GM04503 (cell line): ENCODE measurements around the gene RAB11FIP3.
A peak's percentile ranks its signal among the peaks of the same experiment; 100 is the strongest.
"Not testable (repeated sequence)": the region's sequence is repeated elsewhere in the genome, so short reads cannot be mapped to it uniquely, and the experiment has no call there.

Experiments used
- DNase-seq: peaks from one replicate; pipeline ENCODE4 v3.0.0-alpha.2; 2012; ENCODE audit warnings: low read depth

Gene RAB11FIP3

GRCh38 chr16:467249-467871 lies 41.9 kb downstream of the RAB11FIP3 start:
- DNase-seq = not testable (repeated sequence)

GRCh38 chr16:468068-468821 lies 42.8 kb downstream of the RAB11FIP3 start:
- no peak for DNase-seq

- DNase-seq = not testable (repeated sequence)
Observed at GRCh38 chr16:469459-469858, 44.0 kb downstream of the RAB11FIP3 start.

- no peak for DNase-seq
Observed at GRCh38 chr16:470418-470817, 45.0 kb downstream of the RAB11FIP3 start.

- peak; percentile 67 for DNase-seq
Observed at GRCh38 chr16:471353-472198, 46.1 kb downstream of the RAB11FIP3 start.

- DNase-seq = no peak
Observed at GRCh38 chr16:472199-472504, 46.7 kb downstream of the RAB11FIP3 start.

GRCh38 chr16:473046-474043 lies 47.9 kb downstream of the RAB11FIP3 start:
- DNase-seq = no peak

- no peak for DNase-seq
Observed at GRCh38 chr16:474420-475122, 49.1 kb downstream of the RAB11FIP3 start.

GRCh38 chr16:476039-476438 lies 50.6 kb downstream of the RAB11FIP3 start:
- DNase-seq = no peak

GRCh38 chr16:477301-478157 lies 52.1 kb downstream of the RAB11FIP3 start:
- DNase-seq = no peak

- DNase-seq = not testable (repeated sequence)
Observed at GRCh38 chr16:478287-478686, 52.8 kb downstream of the RAB11FIP3 start.

GRCh38 chr16:482468-483185 lies 57.2 kb downstream of the RAB11FIP3 start:
- no peak for DNase-seq

- no peak for DNase-seq
Observed at GRCh38 chr16:483341-484075, 58.1 kb downstream of the RAB11FIP3 start.

- no peak for DNase-seq
Observed at GRCh38 chr16:489606-490005, 64.2 kb downstream of the RAB11FIP3 start.

- no peak for DNase-seq
Observed at GRCh38 chr16:490768-491167, 65.3 kb downstream of the RAB11FIP3 start.

- DNase-seq = no peak
Observed at GRCh38 chr16:491220-491919, 65.9 kb downstream of the RAB11FIP3 start.

GRCh38 chr16:492211-492875 lies 66.9 kb downstream of the RAB11FIP3 start:
- no peak for DNase-seq
